GM21423 (cell line): ENCODE measurements around the gene SPPL2B.

Experiments used
- ATAC-seq: cut with Tn5 transposase; IDR thresholded peaks from one replicate; pipeline ENCODE4 v1.9.1; 2021; ENCODE audit warnings: mild to moderate bottlenecking, moderate library complexity; ENCODE audit not compliant: unreplicated experiment

The SPPL2B gene

GRCh38 chr19:2320939-2321338 lies 7.5 kb upstream of the SPPL2B start:
- no peak for ATAC-seq

GRCh38 chr19:2321565-2322283 lies 6.8 kb upstream of the SPPL2B start:
- no peak for ATAC-seq

GRCh38 chr19:2323707-2324106 lies 4.8 kb upstream of the SPPL2B start:
- ATAC-seq = no peak

DNA sequence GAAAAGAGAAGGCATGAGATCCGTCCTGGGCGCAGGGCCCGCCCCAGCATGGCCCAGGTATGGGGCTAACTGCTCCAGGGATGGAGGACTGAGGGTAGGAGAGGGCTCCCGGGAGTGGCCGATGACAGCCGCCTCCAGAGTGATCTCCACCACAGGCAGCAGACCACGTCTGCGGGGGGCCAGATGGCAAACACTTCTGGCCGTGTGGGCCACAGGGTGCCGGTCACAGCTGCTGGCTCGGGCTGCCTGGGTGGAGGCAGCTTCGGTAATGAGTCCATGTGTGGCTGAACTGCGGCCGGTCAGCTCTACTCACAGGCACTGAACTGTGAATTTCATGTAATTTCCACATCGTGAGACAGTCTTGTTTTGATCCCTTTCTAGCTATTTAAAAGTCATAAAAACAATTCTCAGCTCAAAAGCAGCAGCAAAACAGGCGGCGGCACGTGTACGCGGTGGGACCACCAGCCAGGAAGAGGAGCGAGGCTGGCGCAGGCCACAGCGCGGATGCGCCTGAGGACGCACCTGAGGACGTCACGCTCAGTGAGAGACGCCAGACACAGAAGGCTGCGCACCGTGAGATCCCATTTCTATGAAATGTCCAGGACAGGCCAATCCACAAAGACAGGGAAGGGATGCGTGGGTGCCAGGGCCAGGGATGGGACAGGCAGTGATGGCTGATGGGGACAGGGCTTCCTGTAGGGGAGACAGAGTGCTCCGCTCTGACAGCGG lies 4.1 kb upstream of the SPPL2B start:
- ATAC-seq = no peak

DNA sequence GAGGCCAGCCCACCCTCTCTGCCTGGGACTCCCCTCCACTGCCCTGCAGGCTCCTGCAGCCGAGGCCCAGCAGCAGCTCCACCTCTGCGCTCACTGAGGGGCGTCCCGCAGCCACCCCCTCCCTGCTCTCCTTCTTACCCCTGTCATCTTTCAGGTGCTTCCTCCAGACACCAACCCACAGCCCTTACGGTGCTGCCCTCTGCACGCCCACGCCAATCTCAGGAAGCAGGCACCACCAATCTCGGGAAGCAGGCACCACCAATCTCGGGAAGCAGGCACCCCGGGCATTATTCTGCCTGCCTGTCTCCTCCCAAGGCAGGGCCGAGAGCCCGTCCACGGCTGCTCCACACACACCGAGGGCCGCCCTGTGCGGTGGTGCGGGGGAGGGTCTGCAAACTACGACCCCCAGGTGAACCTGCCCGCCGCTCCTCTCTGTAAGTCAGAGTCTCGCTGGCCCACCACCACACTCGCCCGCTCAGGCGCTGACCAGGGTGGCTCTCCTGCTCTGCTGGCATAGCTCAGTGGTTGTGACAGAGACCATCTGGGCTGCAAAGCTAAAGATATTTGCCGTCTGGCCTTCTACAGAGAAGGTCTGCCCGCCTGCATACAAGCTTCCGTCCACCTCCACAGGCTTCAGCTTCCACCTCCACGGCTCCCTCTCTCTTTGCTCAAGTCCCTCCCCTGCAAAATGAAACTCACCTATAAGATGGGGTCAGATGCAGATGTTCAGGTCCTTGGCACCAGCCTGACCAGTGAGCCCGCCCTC lies 3.0 kb upstream of the SPPL2B start:
- no peak for ATAC-seq

GRCh38 chr19:2326699-2327360 lies 1.7 kb upstream of the SPPL2B start:
- no peak for ATAC-seq

DNA sequence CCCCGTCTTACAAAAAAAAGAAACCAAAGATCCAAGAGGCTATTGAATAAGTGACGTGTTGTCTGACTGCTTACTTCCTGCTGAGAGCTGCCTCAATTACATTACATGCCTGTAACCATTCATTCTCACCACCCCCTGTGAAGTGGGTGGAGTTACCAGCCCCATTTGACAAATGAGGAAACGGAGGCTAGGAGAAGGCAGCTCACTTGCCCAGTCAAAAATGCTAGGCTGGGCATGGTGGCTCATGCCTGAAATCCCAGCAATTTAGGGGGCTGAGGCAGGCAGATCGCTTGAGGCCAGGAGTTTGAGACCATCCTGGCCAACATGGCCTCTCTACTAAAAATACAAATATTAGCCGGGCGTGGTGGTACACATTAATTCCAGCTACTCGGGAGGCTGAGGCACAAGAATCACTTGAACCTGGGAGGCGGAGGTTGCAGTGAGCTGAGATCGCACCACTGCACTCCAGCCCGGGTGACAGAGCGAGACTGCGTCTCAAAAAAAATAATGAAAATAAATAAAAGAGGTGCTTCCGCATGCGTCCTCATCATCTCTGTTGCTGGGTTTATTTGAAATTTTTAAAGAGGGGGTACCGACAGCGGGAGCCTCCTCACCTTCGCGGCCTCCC lies 597 bp upstream of the SPPL2B start:
- no peak for ATAC-seq

DNA sequence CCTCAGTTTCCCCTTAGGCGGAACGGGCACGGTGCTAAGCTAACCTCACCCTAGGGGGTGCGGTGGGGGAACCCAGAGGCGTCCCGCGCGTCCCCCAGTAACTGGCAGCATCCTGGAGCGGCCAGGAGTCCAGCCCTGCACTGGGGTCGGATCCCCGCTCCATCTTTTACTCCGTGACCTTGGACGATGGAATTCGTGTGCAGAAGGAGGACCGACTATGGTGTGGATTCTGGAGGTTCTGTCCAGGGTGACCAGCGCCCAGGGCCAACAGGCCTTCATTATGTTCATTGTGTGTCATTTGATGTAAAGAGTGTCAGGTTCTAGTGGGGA lies 630 bp downstream of the SPPL2B start:
- ATAC-seq = no peak

DNA sequence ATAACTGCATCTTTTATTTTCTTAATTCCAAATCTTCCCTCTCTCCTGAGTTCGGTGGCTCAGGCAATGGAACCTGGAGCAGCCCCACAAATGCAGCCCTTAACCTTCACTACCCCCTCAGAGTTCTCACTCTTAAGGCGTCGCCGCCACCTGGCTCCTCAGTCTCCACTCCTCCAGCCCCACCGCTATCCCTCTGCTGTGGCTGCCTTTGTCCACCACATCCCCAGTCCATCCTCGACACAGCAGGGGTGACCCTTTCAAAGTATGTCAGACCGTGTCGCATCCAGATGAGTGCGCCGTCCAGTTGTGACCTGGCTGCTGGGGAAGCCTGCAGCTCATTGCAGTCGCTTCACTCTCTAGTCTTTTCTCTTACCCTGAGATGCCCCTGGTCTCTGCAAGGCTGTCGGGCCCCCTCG lies 1.0 kb downstream of the SPPL2B start:
- no peak for ATAC-seq

DNA sequence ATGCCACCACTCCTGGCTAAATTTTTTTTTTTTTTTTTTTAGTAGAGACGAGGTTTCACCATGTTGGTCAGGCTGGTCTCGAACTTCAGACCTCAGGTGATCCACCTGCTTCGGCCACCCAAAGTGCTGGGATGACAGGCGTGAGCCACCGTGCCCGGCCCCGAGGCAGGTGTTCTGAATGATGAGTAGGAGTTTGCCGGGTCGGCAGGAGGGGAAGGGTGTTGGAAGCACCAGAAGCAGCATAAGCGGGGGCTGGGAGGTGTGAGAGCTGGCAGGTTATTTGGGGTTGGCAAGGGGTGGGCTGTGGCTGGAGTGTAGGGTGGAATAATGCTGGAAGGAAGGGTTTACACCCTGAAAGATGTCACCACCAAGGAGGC lies 1.8 kb downstream of the SPPL2B start:
- ATAC-seq = no peak

DNA sequence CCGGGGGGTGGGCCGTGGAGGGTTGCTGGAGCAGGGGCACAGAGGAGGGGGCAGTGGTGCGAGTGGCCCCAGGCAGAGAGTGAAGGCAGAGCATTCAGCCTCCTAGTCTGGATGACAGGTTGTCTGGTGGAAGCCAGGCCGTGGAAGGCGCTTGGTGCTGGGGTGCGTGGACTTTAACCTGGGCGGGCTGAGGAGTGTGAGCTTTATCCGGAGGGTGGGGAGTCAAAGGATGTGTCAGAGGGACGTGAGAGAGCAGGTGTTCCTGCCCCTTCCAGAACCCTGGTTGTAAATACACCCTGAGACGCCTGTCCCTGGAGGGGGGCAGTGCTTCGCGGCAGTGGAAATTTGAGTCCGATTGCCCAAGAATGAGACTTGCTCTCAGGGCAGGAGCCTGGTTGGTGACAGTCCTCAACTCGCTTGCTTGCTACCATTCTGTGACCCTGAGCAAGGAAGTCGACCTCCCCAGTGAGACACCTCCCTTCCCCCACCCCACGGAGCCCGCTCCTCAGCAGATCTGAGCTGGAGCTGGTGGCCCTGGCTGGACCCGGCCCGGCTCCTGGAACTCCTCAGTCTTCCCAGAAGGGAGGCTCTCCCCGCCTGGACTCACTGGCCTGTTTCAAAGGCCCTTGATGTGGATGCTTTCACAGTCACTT lies 2.3 kb downstream of the SPPL2B start:
- ATAC-seq = no peak

DNA sequence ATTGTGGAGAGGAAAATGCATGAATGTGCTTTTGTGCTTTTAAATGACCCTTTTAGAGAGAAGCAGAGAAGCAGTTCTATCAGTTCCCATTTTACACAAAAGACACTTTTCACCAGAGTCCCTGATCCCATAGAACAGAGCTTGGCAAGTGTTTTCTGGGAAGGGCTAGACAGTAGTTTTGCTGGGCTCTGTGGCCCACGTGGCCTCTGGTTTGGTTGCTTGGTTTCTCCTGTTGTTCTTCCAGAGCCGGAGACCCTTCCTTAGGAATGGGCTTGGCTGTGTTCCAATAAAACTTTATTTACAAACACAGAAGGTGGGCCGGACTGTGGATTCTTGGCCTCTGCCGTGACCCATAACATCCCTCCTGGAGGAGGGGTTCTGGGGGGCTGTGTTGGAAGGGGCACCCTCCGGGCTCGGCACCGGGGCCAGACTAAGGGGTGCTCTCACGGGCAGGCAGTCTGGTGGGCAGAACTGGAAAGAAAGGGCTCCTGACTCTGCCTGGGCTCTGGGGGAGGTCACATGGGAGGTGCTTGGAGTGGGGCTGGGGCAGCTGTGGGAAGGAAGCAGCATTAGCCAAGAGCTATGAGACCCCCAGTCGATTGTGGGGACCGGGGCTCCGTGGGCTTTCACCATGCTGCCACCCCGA lies 3.2 kb downstream of the SPPL2B start:
- ATAC-seq = no peak

GRCh38 chr19:2332341-2333026 lies 4.0 kb downstream of the SPPL2B start:
- peak; percentile 29 for ATAC-seq

DNA sequence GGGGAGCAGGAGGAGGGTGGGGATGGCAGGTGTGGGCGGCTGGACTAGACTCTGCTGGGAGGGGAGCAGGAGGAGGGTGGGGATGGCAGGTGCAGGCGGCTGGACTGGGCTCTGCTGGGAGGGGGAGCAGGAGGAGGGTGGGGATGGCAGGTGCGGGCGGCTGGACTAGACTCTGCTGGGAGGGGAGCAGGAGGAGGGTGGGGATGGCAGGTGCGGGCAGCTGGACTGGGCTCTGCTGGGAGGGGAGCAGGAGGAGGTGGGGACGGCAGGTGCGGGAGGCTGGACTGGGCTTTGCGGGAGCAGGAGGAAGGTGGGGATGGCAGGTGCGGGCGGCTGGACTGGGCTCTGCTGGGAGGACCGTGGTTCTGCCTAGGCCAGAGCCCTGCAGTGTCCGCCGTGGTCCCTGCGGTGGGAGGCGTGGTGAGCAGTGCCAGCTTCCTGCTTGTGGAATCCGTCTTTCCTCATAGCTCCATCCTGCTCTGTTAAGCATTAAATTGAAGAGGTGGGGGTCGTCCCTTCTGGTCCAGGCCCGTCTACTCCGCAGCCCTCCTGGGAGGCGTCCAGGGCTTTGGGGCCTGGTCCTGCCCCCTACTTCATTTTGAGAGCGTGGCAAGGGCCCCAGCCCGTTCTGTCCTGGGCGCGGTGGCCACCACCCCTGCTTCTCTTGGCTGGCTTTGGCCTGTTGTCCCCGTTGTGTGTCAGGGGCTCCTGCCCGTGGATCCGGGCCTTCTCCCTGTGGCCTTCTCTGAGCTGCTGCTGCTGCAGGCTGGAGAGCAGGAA lies 4.7 kb downstream of the SPPL2B start:
- no peak for ATAC-seq

DNA sequence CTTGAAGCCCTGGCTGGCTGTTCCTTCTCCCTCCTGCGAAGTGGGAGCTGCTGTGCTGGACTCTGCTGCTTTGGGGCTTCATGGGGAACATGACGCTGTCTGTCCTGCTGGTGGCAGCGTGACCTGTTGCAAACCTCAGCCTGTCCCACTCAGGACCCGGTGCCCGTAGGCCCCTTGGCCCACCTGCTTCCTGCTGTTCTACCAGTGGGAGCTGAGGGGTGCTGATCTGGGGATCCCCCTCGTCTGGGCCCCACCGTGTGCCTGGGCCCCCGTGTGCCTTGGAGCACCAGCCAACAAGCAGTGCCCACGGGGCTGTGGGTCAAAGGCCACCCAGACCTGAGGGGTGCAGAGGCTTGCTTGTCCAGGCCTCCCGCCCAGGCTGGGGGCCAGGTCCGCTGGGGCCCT lies 5.3 kb downstream of the SPPL2B start:
- no peak for ATAC-seq

DNA sequence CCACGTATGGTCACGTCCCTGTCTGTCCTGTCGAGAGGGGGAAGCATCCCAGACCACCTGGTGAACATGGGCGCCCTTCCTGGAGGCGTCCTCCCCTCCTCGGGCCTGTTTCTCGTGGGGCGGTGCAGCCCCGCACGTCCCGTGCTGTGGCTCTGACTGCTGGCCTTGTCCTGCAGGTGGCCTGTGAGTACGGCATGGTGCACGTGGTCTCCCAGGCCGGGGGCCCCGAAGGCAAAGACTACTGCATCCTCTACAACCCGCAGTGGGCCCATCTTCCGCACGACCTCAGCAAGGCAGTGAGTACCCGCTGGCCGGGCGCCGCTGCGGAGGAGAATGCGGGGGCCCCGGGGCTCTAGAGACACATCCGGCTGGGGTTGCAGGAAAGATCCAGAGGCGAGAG lies 5.9 kb downstream of the SPPL2B start:
- ATAC-seq = no peak

GRCh38 chr19:2334986-2335846 lies 6.7 kb downstream of the SPPL2B start:
- ATAC-seq = no peak

DNA sequence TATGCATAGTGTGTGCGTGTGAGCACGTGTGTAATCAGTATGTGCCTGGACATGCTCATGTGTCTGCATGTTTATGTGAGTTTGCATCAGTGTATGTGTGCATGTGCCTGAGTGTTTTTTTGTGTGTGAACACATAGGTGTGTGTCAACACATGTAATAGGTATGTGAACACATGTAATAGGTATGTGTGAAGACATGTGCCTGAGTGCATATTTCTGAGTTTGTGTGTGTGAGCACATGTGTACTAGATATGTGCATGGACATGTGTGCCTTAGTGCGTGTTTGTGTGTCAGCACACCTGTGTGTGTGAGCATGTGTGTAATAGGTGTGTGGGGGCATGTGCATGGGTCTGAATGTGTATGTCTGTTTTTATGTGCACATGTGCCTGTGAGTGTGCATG lies 7.4 kb downstream of the SPPL2B start:
- ATAC-seq = no peak
